Esophagus squamous epithelium (tissue), 5 donors: ENCODE results near the gene ACTRT2. TPM values are rescaled to one million over a fixed set of nuclear protein-coding genes. Genes with fewer than 3 reads are reported as not detected.

ENCODE experiments used
- DNase-seq: peaks from one replicate; lab custom pipeline; 2025; lab: John Stamatoyannopoulos, UW
- H3K27ac ChIP-seq, 4 donors: fragments of 200-600 bp; sonication (generic); one replicate each; pipeline ENCODE4 v1.5.1; 2016 to 2019; ENCODE audit warnings: mild to moderate bottlenecking in 1 of 4
- H3K27me3 ChIP-seq, 4 donors: fragments of 200-600 bp; sonication (generic); 1 replicate in 3 of 4; 2 replicates in 1 of 4; pipeline versions ENCODE4 v1.5.1 to v1.6.0; 2017 to 2021; ENCODE audit warnings: antibody characterized with exemption in 1 of 4
- H3K36me3 ChIP-seq, 3 donors: fragments of 200-600 bp; sonication (generic); one replicate each; pipeline ENCODE4 v1.5.1; 2016 to 2019
- H3K4me1 ChIP-seq, 3 donors: fragments of 200-600 bp; sonication (generic); one replicate each; pipeline ENCODE4 v1.5.1; 2017 to 2019
- H3K4me3 ChIP-seq, 4 donors: fragments of 200-600 bp; sonication (generic); 1 replicate in 3 of 4; 2 replicates in 1 of 4; pipeline ENCODE4 v1.5.1; 2016 to 2019; ENCODE audit warnings: mild to moderate bottlenecking in 2 of 4, moderate library complexity in 1 of 4
- H3K9me3 ChIP-seq, 3 donors: fragments of 200-600 bp; sonication (generic); one replicate each; pipeline ENCODE4 v1.5.1; 2016 to 2019
- POLR2A ChIP-seq, 4 donors: fragments of 450-650 bp; IDR thresholded peaks; one replicate each; pipeline ENCODE4 v1.6.1; 2017; ENCODE audit warnings: antibody characterized with exemption in 4 of 4, mild to moderate bottlenecking in 4 of 4, moderate library complexity in 3 of 4
- WGBS, 2 donors: methylation state at CpG; one replicate each; pipeline ENCODE4 v1.1.5; 2018; 5-methylcytosine and 5-hydroxymethylcytosine counted together
- intact Hi-C: fragments of 100-400 bp; cut with DNase I; formaldehyde crosslinking; loops from one replicate; pipeline ENCODE4 v1.15.0; 2022
- total RNA-seq, 4 donors: library from RNA; depleted of rRNA; stranded (reverse); fragments of >200 nt; gene quantifications; one replicate each; pipeline ENCODE4 v1.1.0, GENCODE V29; 2016
- TF ChIP-seq, protein P1 (sequence below), 6 experiments: fragments of 450-650 bp in 4 of 6; fragments of 200-600 bp in 2 of 6; sonication (generic) in 2 of 6; IDR thresholded peaks; one replicate each; pipeline ENCODE4 v1.5.1; 2016 to 2019; ENCODE audit warnings: antibody characterized with exemption in 6 of 6, mild to moderate bottlenecking in 4 of 6, moderate library complexity in 4 of 6
- donor health status: DM: yes; HTN: yes; CAD: no.

ACTRT2 gene
- total RNA-seq, 4 donors from 2014 or later, result not detected

DNA sequence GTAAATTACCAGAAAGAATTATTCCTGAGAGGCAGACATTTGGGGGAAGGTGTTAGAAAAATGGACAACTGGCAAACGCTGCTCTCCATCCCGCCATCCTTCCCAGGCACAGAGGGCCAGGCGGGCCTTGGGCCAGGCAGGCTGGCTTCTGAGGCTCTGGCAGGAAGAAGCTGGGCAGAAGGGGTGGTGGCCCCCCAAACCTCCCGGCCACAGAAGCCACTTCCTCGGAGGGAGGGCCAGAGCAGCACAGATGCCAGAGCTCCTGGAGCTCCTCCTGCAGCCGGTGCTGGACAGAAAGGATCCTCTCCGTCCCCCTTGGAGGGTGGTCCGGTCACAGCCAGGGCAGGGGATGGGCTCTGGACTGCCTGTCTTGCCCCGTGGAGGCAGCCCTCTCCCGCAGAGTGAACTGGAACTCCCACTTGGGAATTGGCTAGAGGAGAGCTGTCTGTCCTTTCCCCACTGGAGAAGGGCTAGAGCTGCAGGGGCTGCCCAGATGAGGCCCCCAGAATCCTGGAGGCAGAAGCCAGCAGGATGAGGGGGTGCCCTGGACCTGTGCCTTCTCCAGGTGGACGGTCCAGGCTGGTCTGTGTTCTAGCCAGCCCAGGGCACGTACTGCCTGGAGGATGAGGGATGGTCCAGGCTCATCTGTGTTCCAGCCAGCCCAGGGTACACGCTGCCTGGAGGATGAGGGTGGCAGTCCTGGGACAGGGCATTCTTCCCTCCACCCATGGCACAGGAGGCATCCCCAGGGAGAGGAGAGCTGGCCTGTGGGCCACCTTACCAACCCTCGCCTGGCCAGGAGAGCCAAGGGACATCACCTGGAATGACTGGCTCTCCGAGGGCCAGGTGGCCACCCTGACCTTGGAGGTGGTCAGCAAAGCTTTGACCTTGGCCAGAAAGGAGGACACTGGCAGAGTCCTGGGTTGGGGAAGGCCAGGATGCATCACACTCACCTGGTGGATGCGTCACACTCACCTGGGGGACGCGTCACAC, 47.4 kb upstream of the ACTRT2 start:
- intact Hi-C loops, result no loop called here
- Histone ChIP-seq H3K9me3 (no peaks in the 10 kb centered on the region), H3K27ac (no peak overlapping the region), H3K27me3 (peaks cover 0 to 74% (median 0%) of the 10 kb centered on the region in 4 donors), H3K4me3 (no peak overlapping the region), H3K4me1 (no peaks in the 10 kb centered on the region), H3K36me3 (no peaks in the 10 kb centered on the region)
- WGBS, 2 donors, result 30 to 32% methylated on average over 3 to 7 of the region's 18 CpGs
- DNase-seq, result no peak
- TF ChIP-seq, protein P1, sequence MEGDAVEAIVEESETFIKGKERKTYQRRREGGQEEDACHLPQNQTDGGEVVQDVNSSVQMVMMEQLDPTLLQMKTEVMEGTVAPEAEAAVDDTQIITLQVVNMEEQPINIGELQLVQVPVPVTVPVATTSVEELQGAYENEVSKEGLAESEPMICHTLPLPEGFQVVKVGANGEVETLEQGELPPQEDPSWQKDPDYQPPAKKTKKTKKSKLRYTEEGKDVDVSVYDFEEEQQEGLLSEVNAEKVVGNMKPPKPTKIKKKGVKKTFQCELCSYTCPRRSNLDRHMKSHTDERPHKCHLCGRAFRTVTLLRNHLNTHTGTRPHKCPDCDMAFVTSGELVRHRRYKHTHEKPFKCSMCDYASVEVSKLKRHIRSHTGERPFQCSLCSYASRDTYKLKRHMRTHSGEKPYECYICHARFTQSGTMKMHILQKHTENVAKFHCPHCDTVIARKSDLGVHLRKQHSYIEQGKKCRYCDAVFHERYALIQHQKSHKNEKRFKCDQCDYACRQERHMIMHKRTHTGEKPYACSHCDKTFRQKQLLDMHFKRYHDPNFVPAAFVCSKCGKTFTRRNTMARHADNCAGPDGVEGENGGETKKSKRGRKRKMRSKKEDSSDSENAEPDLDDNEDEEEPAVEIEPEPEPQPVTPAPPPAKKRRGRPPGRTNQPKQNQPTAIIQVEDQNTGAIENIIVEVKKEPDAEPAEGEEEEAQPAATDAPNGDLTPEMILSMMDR (IDR thresholded peaks at IDR 0.05), result no peak
- no peak for TF ChIP-seq POLR2A (IDR thresholded peaks at IDR 0.05)

DNA sequence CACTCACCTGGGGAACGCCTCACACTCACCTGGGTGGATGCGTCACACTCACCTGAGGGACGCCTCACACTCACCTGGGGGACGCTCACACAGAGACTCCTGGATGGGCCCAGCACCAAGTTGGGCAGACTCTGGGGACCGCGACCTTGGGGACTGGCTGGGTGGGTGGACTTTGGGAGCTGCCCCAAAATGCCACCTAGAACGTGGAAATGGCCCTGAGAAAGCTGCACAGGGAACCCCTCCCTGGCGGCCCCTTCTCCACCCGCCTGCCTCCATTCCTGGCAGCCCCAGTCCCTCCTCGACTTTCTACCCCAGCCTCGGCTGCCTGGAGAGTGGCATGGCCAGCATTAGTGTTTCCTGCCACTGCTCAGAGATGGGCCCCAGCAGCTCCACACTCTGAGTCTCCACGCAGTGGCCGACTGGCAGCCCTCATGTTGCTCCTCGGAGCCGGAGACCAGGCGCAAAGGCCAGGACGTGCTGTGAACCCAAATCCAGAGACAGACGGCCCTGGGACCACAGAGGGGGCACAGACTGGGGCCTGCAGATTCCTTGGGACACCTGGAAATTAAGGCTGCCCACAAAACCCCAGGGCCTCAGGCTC, 46.5 kb upstream of the ACTRT2 start:
- no peak for DNase-seq
- Histone ChIP-seq H3K27me3 (peaks cover 0 to 74% (median 0%) of the 10 kb centered on the region in 4 donors), H3K9me3 (no peaks in the 10 kb centered on the region), H3K27ac (no peak overlapping the region), H3K36me3 (no peaks in the 10 kb centered on the region), H3K4me1 (no peaks in the 10 kb centered on the region), H3K4me3 (no peak overlapping the region)
- no peak for TF ChIP-seq POLR2A (IDR thresholded peaks at IDR 0.05)
- TF ChIP-seq, protein P1 (IDR thresholded peaks at IDR 0.05), result no peak
- WGBS, 2 donors, result 59 to 65% methylated on average over 6 to 10 of the region's 18 CpGs
- intact Hi-C loops, result no loop called here

DNA sequence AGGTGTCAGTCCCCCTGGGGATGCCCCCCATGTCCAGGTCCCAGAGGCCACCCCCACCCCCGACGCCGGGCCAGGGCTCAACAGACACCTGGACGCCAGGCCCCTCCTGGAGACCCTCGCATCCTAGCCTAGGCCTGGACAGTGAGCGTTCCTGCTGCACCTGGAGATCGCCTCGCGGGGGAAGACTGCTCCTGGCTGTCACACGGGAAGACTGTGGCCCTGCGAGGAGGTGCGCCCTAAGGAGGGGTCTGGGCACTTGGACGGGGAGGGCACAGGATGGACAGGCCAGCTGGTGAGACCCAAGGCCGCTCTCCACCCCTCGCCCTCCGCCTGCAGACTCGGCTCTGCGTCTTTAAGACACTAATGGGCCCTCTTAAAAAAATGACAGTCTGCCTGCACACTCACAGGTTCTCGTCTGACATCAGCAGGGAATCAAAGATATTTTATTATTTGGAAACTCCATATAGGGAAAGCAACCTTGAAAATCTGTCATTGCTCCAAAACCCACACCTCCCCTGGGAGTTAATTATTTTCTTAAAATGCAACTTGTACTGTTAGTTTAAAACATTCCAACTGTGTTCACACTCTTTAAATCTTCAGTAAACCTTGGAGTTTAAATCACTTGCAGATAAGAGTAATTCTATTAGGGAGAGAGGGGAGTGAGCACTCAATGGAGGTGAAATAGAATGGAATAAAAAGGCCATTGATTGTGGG, 45.6 kb upstream of the ACTRT2 start:
- Histone ChIP-seq H3K36me3 (no peaks in the 10 kb centered on the region), H3K27me3 (peaks cover 0 to 74% (median 0%) of the 10 kb centered on the region in 4 donors), H3K9me3 (no peaks in the 10 kb centered on the region), H3K4me1 (no peaks in the 10 kb centered on the region), H3K27ac (no peak overlapping the region), H3K4me3 (no peak overlapping the region)
- WGBS, 2 donors, result 60 to 61% methylated on average over 6 to 13 of the region's 19 CpGs
- intact Hi-C loops, result no loop called here
- TF ChIP-seq, protein P1 (IDR thresholded peaks at IDR 0.05), result no peak
- TF ChIP-seq POLR2A (IDR thresholded peaks at IDR 0.05), result no peak
- no peak for DNase-seq

DNA sequence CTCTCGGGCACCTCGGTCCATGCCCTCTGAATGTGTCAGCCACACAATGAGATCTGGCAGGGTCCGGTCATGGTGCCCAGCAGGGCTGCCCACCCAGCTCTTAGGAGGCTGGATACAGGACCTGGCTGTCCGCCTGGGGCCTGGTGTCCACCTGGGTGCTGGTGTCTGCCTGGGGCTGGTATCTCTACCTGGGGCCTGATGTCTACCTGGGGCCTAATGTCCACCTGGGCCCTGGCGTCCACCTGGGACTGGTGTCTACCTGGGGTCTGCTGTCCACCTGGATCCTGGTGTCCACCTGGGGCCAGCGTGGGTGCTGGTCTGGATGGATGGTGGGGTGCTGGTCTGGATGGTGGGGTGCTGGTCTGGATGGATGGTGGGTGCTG, 45.1 kb upstream of the ACTRT2 start:
- intact Hi-C loops, result no loop called here
- H3K36me3 ChIP-seq, result no peaks in the 10 kb centered on the region
- H3K27me3 ChIP-seq, result peaks cover 0 to 74% (median 0%) of the 10 kb centered on the region in 4 donors
- WGBS, 2 donors, result 66 to 72% methylated on average over 3 to 4 of the region's 6 CpGs
- no peak overlapping the region for H3K27ac ChIP-seq
- no peaks in the 10 kb centered on the region for H3K4me1 ChIP-seq
- DNase-seq, result no peak
- H3K4me3 ChIP-seq, result no peak overlapping the region
- H3K9me3 ChIP-seq, result no peaks in the 10 kb centered on the region
- TF ChIP-seq, protein P1 (IDR thresholded peaks at IDR 0.05), result no peak
- no peak for TF ChIP-seq POLR2A (IDR thresholded peaks at IDR 0.05)
